DMS 273 (cell line): ENCODE results near the gene SPATA31E1.

ENCODE experiments used
- DNase-seq: peaks from one replicate; lab custom pipeline; 2025; ENCODE audit not compliant: unreplicated experiment; lab: John Stamatoyannopoulos, UW

Gene SPATA31E1

DNA sequence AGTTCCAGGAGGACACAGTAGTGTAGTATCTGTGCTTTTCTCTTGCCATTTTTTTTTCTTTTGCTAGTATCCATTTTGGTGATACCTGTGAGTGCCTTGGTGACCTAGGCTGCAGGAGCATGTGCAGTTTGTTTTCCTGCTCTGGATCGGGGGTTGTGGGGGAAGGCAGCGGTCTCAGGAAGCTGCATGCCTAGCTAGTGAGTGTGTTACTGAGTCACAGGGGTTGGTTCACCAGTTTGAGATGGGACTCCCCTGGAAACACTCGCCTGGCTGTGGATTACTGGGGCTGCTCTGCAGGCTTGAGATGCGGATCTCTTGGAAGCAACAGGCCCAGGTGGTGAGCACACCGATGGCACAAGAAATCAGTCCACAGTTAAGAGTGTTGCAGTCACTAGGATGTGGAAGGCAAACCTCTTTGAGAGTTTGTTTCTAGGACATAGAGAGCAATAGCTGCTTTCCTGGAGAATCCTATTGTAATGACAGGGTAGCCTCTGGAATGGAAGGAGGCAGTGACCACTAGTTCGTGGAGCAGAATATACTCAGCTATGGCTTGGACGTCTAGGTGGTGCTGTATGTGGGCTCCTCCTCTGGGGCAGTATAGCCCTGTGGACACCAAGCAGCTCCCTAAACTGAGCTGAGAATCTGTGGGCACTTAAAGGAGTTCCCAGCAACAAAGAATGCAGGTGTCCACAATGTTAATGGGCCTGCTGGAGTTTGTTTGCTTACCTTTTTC is 20.0 kb upstream of the SPATA31E1 start:
- DNase-seq = no peak

DNA sequence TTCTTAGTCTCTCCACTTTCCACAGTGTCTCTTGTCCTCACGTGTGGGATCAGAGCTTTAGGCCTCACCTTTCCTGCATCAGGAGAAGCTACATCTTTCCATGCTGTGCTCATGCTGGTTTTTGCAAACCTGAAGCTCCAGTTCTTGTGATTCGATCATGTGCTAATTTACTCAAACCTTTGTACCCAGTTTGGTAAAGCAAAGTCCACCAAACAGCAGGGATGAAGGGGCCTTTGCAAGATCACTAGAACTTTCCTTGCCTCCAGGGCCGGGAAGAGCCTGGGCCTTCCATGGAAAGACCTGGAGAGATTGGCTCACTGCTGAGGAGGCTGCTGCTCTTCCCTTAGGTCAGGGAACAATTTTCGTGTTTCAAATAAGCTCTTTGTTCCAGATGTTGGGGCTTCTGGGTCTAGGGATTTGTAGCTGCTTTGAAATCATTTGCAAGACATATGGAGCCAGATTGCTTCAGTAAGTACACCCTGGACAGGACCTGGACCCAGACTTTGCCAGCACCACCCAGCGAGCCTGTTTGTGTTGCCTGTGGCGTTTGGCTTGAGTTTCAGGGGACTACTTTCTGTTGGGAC is 18.7 kb upstream of the SPATA31E1 start:
- no peak for DNase-seq

DNA sequence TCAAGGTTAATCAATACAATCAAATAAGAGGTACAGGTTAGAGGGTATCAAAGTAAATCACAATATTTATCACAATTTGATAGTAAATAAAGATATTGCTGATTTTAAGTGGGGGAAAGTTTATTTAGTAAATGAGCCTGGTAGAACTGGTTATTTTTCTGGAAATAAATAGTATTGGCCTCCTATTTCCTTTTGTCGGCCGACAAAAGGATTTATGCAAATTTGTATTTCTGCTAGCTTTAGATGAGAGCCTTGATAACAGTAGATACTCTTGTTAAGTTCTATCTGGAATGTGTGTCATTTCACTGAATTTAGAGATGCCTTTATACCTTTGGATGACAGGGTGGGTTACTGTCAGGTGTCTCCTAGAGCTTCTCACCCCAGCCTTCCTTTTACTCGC is 17.8 kb upstream of the SPATA31E1 start:
- no peak for DNase-seq

DNA sequence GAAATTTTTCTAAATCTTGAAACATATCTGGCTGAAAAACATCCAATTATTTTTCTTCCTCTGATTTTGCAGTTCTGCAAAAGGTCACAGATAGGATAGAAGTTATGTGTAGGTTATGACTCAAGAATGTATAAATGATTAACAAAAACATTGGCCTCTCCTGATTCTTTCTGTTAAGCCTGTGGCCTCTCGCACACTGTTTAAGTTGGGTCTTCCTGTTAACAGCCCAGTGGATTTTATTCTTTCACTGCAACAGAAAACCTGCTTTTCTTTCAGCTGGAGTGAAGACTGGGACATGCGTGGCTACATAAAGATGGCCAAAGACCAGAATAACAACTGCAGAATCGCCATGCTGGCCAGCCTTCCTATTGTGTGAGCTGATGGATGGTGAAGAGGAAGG is 17.1 kb upstream of the SPATA31E1 start:
- no peak for DNase-seq

DNA sequence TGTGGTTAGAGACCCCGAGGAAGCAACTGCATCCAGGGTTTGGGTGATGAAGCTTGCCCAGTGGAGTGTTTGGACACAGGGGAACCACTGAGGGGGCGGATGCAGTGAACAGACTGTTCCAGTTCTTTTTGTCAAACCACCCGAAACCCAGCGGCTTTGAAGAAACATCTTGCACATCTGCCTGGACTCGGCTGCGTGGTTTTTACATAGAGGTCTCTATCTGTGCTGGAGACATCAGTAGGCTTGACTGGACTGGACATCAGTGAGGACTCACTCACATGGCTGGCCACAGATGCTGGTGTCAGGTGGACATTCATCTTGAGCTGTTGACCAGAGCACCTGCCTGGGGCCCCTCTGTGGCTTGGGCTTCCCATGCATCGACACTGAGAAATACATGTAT is 15.3 kb upstream of the SPATA31E1 start:
- no peak for DNase-seq

DNA sequence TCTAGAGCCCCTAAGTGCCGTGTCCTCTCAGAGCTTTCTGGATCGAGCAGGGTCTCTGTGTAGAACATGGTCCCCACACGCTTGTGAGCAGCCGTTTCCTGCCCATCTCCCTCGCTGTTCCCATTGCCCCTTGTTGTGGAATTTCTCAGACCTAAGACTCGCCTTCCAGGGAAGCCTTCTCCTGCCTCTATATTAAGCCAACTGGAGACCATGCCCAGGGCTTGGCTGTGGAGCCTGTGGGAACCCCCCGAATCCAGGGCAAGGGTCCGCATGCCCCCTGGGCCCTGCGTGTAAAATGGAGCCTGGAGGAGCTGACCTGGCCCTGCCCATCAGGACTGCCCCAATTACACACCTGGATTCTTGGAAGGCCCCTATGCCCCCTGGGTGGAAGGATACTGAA is 14.5 kb upstream of the SPATA31E1 start:
- no peak for DNase-seq

DNA sequence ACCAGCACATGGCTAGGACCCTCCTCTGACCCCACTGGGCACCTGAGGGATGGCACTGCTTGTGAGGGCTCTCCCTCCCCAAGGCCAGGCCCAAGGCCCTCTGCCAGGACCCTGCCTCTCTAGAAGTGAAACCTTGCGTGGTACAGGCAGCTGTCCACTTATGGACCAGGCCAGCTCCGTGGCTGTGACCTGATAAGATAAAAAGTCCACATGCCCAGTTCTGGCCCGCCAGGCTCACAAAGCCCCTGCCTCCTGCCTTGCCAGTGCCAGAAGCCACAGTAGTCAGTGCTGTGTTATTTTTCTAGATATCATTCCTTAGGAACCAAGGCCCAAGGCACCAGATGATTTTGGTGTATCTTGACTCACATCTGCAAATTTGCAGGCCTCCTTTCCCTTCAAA is 14.0 kb upstream of the SPATA31E1 start:
- no peak for DNase-seq

DNA sequence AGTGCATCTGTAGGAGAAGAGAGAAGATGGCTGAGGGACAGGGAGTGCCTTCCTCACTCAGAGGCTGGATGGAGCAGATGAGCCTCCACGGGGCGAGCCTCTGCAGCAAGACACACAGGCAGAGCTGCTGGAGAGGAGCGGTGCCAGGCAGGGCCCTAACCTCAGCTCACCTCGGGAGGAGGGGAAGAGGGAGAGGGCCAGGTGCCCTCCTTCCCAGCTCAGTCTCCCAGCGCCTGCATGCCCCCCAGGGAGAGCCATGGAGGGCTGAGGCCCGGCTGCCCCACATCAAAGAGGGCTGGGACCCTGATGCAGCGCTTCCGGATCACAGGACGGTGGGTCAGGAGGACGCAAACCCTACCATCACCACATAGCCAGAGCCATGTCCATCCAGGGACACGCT is 13.6 kb upstream of the SPATA31E1 start:
- DNase-seq = peak; percentile 25

DNA sequence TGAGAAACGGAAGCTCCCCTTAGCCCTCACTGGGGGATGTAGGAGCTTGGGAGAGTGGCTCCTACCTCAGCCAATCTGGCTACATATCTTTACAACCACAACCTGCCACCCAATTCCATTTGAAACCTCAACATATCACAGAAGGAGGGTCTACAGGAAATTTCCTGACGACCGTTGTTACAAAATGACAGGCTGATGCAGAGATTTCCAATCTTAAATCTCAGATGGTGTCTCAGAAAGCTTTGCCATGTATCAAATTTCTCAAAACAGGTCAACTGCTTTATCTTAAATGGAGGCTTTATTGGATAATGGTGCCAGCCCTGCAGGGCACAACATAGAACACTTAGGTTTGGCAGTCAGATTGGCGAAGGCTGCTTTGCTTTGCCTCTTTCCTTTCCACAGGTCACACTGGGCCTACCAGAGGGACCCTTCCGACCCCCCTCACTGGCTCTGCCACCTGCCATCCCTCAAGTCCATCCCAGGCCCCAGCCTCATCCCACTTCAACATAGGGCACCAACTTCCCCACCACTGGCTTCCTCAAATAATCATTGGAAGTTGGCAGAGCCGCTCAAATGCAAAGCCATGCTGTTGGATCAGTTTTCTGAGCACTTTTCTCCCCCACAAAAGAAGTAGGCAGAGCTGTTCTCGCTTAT is 11.1 kb upstream of the SPATA31E1 start:
- peak; percentile 49 for DNase-seq

DNA sequence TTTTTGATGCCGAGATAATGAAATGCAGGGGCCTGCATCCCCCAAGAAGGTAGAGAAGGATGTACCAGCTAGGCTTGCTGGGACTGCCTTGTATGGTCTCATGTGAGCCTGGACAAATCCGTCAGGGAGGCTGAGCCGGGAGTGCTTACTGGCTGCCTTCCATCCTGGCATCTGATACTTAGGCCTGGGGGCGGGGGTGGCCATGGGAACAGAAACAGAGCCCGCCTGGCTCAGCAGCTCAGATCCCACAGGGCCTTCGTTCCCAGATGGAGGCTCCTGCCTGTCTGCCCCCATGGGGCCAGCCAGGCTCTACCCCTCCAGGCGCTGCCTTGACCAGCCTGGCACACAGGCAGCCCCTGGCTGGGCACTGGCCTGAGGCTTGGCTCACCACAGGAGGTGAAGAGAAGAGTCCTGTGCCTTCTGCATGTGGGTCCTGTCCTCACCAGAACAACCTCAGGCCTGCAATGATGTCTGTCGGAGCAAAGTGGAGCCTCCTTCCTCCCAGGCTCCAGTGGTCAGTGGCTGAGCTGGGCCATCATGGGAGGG is 10.5 kb upstream of the SPATA31E1 start:
- peak; percentile 96 for DNase-seq

DNA sequence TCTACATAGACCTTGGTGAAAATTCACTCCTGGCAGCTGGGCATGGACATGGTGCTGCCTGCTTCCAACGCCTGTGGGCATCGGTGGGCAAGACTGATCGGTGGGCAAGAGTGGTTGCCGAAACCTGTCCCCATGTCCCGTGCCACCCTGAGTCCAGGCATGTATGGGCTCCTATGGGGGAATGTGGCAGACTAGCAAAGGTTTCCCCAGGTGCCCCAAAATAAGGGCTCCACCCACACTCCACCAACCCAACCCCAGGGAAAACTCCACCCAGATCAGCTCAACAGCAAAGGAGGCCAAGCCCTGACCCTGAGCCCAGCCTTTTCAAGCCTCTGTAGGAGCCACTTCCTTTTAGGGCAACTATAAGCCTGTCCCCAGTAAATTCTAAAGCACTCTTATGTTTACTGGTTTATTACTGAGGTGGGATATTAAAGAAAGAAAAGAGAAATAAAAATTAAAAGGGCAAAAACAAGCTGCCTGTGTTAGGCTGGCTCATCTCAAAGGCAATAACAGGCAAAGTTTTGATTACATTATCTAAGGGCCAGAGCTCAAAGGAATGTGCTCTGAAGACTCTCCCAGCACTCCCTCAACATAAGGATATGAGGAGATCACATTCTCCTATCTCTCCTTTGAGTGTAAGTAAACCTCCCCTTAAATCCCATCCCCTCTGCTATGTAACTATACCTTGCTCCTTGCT is 8.9 kb upstream of the SPATA31E1 start:
- peak; percentile 31 for DNase-seq

DNA sequence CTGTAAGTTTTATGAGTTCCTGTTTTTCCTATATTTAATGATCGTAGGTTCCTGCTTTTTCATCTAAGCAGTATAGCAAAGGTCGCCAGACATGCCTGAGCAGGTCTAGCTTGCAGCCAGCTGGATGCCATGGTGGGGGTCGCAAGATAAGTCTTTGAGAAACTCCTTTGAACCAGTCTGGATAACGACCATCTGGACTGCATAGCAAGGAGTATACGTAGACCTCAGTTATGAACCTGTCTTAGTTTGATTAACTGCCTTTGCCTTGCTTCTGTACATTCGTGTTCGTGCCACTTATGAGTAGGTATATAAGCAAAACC is 8.4 kb upstream of the SPATA31E1 start:
- DNase-seq = peak; percentile 91

DNA sequence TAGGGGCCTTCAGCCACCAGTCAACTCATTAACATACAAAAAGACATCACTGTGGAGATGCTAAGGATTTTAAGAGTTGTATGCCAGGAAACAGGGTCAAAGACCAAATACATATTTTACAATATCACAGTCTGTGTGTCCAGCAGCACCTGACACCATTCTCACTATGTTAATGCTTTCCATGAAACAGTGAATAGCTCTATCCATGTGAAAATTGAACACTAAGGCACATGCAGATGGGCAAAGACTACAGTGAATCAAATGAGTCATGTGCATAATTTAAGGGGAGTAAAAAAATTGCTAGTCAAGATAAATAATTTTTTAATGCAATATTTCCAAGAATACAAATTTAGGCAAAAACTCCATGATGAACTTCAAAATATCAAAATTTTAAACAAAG is 7.6 kb upstream of the SPATA31E1 start:
- DNase-seq = no peak

DNA sequence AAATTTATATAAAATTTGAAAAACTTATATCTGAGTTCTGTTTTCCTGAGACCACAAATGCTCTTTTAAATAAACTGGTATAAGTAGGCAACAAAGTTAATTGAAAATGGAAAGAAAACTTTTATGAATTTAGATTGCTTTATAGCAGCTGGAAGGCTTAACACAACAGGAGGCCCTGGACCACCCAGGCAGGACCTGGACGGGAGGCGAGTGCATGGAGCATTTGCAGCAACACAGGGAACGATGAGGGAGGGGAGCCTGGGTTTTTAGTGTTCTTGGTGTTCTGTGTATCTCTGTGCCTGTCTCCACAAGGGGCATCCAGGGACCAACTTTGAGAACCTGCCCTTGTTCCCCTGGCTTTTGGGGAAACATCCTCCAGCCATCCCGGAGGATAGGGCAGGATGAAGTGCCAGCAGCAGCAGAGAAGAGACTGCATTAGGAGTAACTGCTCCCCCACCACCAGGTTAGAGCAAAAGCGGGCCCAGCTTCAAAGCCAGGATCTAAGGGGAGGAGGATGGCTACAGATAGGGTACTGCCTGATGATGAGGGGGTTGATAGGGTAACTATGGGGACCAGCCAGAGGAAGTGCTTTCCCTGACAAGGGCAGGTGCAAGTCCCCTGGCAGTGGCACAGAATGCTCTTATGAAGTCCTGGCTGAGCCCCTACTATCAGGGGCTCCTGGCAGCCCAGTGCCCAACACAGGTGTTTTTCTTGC is 6.7 kb upstream of the SPATA31E1 start:
- DNase-seq = peak; percentile 26

DNA sequence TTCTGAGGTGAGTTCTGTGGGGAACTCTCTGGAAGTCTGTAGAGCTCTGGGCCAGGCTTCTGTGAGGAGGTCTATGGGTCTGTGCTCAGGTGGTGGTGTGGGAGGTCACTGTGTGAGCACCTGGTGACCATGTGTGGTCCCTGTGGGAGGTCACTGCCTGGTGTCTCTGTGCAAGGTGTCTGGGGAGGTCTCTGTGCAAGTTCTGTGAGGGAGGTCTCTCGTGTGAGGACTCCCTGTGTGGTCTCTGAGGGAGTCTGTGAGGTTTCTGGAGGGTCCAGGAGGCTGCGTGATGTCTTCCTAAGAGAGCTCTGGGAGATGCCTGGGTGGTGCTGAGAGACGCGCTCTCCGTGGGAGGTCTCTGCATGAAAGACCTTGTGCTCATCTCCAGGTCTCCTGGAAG is 6.0 kb upstream of the SPATA31E1 start:
- no peak for DNase-seq

DNA sequence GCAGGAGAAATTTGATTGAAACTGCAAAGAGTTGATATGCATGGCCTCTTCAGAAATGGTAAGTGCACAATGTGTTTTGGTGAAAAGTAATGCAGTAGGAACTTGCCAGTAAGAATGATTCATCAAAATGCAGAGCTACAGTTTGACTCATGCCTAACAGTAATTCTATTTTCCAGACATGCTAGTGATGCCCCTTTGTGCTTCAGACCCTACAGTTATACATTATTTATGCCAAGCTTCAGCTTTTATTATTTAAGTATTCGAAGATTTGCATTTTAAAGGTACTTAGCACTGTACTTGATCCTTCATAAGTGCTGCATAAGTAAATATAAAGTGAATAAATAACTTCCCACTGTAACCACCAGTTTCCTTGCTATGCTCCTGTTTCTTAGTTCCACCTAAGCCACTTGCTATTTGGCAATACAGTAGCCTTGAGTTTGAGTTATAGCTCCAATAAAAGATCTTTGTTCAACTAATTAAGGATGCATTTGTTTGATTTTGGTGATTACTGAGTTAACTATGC is 3.6 kb upstream of the SPATA31E1 start:
- no peak for DNase-seq

DNA sequence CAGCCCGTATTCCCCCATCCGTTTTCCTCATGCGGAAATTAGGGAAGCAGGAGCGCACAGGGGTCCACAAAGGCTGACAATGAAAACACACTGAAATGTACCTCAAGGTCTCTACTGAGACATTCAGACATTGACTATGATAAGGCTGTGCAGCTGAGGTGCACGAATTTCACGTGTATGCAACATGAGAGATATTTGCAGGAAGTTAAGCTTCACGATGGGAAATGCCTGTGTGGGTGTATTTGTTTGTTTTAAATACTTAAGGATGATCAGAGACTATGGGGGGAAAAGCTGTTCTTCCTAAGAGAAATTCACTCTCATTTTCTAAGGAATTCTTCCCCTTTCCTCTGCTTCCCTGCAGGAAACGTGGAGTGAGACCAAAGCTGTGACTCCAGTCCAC is 2.6 kb upstream of the SPATA31E1 start:
- DNase-seq = no peak

DNA sequence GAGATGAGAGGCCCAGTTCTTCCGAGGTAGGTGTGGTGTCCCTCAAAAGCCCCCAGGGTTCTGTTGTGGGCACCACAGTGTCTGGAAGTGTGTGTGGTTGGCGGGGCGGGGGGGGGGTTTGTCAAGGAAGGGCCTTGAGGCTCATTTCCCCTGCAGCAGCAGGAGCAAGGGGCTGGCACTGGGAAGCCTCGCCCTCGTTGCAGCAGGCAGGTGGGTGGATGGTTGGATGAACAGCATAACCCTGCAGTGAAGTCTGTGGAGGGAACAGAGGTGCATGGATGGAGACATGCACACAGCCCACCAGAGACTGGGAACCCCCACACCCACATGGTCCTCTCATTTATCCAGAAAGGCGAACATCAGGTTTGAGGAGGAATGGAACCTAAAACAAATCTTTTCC is 2.0 kb upstream of the SPATA31E1 start:
- no peak for DNase-seq

DNA sequence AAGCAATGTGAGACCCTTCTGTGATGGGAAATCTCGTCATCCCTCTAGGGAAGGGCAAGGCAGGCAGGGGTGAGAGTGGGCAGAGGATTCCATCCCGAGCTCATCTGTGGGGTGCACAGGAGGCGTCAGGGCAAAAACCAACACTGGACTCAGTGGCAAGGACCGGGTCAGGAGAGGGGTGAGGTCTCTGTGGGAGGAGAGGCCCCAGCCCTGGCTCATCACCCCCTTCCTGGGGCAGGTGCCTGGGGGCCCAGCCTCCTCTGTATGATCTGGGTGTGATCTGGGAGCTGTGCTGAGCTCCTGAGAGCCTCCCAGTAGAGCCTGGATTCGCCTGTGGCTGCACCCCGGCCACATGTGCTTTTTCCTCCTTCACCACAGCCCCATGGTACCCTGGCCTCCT is 597 bp downstream of the SPATA31E1 start:
- no peak for DNase-seq

DNA sequence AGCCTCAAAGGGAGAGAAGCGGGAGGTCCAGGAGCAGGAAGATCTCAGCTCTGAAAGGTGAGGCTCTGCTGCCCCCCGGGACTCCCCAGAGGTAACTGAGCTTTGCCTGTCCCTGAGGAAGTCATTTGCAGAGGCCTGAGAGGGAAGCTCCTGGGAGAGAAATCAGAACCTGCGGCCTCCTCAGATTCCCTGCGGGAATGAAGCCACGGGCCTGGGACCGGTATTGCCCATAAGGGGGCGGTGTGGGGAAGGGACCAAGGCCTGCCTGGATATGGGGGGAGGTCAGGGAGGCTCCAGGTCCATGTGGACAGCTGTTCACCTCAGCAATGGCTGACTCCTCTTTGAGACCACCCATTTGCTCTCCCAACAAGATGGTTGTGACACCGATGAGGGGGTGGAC is 1.3 kb downstream of the SPATA31E1 start:
- peak; percentile 54 for DNase-seq
